ENCODE data around the gene SNW1.
A peak's percentile ranks its signal among the peaks of the same experiment; 100 is the strongest.
"Not testable (repeated sequence)": the region's sequence is repeated elsewhere in the genome, so short reads cannot be mapped to it uniquely, and the experiment has no call there.

SNW1 gene

GRCh38 chr14:77760381-77761204 lies at the start of gene SNW1:
TSS of gene SNW1 (minus strand) at chr14:77761156. CDS start at chr14:77761127, 29 bp downstream.
- DNase-seq: peak; percentile 88

- no peak for DNase-seq
Observed at GRCh38 chr14:77809011-77809410, 48.1 kb upstream of the SNW1 start.

GRCh38 chr14:77808250-77808649 lies 47.3 kb upstream of the SNW1 start:
- DNase-seq: no peak

GRCh38 chr14:77805706-77806105 lies 44.8 kb upstream of the SNW1 start:
- DNase-seq: no peak

- peak; percentile 10 for DNase-seq
Observed at GRCh38 chr14:77804592-77804991, 43.6 kb upstream of the SNW1 start.

- no peak for DNase-seq
Observed at GRCh38 chr14:77800814-77801213, 39.9 kb upstream of the SNW1 start.

GRCh38 chr14:77799863-77800730 lies 39.1 kb upstream of the SNW1 start, which contains the start of gene ADCK1:
TSS of gene ADCK1 (plus strand) at chr14:77800109. CDS start at chr14:77818979, 18,870 bp downstream.
- peak; percentile 89 for DNase-seq

- DNase-seq: not testable (repeated sequence)
Observed at GRCh38 chr14:77799456-77799855, 38.5 kb upstream of the SNW1 start.

GRCh38 chr14:77794357-77794756 lies 33.4 kb upstream of the SNW1 start:
- no peak for DNase-seq

- DNase-seq: not testable (repeated sequence)
Observed at GRCh38 chr14:77793255-77793654, 32.3 kb upstream of the SNW1 start.

GRCh38 chr14:77791225-77791600 lies 30.3 kb upstream of the SNW1 start:
- no peak for DNase-seq

GRCh38 chr14:77790566-77791224 lies 29.7 kb upstream of the SNW1 start:
- no peak for DNase-seq

GRCh38 chr14:77786148-77786547 lies 25.2 kb upstream of the SNW1 start:
- no peak for DNase-seq

GRCh38 chr14:77782202-77782601 lies 21.2 kb upstream of the SNW1 start:
- DNase-seq: no peak

GRCh38 chr14:77773966-77774365 lies 13.0 kb upstream of the SNW1 start:
- not testable (repeated sequence) for DNase-seq

- DNase-seq: not testable (repeated sequence)
Observed at GRCh38 chr14:77768442-77769069, 7.6 kb upstream of the SNW1 start.

- DNase-seq: no peak
Observed at GRCh38 chr14:77763978-77764377, 3.0 kb upstream of the SNW1 start.

- no peak for DNase-seq
Observed at GRCh38 chr14:77763316-77763715, 2.4 kb upstream of the SNW1 start.

GRCh38 chr14:77761205-77761931 lies 412 bp upstream of the SNW1 start:
- DNase-seq: no peak

GRCh38 chr14:77752799-77753516 lies 8.0 kb downstream of the SNW1 start:
- DNase-seq: no peak

GRCh38 chr14:77752266-77752665 lies 8.7 kb downstream of the SNW1 start:
- no peak for DNase-seq
